ENCODE data around the gene CBY1. TPM values are rescaled to one million over a fixed set of nuclear protein-coding genes. Genes with fewer than 3 reads are reported as not detected.

Gene CBY1
- total RNA-seq, 1 donor from 2014 or later = 16.5 TPM

Other genes starting within 250 kb of the CBY1 start
- gene KCNJ4, start 201.4 kb upstream of the CBY1 start, total RNA-seq = 9.7 TPM
- 0.94 TPM for gene KDELR3, start 188.5 kb upstream of the CBY1 start, total RNA-seq
- gene DDX17, start 150.3 kb upstream of the CBY1 start, total RNA-seq = 646 TPM
- gene DMC1, start 86.5 kb upstream of the CBY1 start, total RNA-seq = 4.1 TPM
- 3.7 TPM for gene FAM227A, start 246 bp upstream of the CBY1 start, total RNA-seq
- gene TOMM22, start 25.3 kb downstream of the CBY1 start, total RNA-seq = 54.7 TPM
- gene JOSD1, start 44.3 kb downstream of the CBY1 start, total RNA-seq = 66.1 TPM
- gene GTPBP1, start 49.3 kb downstream of the CBY1 start, total RNA-seq = 32.1 TPM
- gene SUN2, start 99.4 kb downstream of the CBY1 start, total RNA-seq = 78.1 TPM
- gene DNAL4, start 137.5 kb downstream of the CBY1 start, total RNA-seq = 17.3 TPM
- gene NPTXR, start 187.4 kb downstream of the CBY1 start, total RNA-seq = 11.5 TPM
- 33.8 TPM for gene CBX6, start 215.6 kb downstream of the CBY1 start, total RNA-seq